Measurements from ENCODE around the gene IL18RAP.

The IL18RAP gene

DNA sequence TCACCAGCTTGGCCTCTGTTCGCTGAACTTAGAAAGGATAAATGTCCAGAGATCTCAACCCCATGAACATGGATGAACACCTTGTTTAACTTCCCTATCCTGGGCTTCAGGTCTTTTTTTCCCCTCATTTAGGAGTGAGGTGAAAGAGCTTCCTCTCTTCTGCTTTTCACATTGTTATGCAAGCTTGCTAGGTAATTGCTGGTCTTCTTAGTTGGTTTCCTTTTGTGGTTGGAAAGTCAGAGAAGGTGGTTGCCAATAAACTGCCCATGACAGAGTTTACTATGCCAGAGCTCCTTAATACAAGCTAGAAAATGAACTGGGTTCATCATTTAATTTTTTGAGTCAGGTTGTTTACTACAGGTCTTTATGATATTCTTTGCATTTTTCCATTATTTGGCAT, 66.7 kb downstream of the IL18RAP start:
- TF ChIP-seq, protein P1, sequence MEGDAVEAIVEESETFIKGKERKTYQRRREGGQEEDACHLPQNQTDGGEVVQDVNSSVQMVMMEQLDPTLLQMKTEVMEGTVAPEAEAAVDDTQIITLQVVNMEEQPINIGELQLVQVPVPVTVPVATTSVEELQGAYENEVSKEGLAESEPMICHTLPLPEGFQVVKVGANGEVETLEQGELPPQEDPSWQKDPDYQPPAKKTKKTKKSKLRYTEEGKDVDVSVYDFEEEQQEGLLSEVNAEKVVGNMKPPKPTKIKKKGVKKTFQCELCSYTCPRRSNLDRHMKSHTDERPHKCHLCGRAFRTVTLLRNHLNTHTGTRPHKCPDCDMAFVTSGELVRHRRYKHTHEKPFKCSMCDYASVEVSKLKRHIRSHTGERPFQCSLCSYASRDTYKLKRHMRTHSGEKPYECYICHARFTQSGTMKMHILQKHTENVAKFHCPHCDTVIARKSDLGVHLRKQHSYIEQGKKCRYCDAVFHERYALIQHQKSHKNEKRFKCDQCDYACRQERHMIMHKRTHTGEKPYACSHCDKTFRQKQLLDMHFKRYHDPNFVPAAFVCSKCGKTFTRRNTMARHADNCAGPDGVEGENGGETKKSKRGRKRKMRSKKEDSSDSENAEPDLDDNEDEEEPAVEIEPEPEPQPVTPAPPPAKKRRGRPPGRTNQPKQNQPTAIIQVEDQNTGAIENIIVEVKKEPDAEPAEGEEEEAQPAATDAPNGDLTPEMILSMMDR (IDR thresholded peaks at IDR 0.05; ENCODE audit: low read length) = no peak
- TF ChIP-seq EZH2 (IDR thresholded peaks at IDR 0.05; ENCODE audit: borderline replicate concordance, low read length) = no peak
- Histone ChIP-seq H3K4me2 (ENCODE audit: low read length) (no peak overlapping the region), H3K79me2 (ENCODE audit: insufficient read depth, low read length) (no peaks in the 10 kb centered on the region)

DNA sequence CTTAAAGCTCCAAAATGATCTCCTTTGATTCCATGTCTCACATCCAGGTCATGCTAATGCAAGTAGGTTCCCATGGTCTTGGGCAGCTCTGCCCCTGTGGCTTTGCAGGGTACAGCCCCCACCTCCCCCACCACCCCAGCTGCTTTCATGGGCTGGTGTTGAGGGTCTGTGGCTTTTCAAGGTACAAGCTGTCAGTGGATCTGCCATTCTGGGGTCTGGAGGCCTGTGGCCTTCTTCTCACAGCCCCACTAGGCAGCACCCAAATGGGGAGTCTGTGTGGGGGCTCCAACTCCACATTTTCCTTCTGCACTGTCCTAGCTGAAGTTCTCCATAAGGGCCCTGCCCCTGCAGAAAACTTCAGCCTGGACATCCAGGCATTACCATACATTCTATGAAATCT, 69.0 kb downstream of the IL18RAP start:
- Histone ChIP-seq H3K9me3 (ENCODE audit: low read length) (no peaks in the 10 kb centered on the region), H3K4me3 (ENCODE audit: low read depth, low read length, poor library complexity, severe bottlenecking) (no peak overlapping the region), H3K79me2 (ENCODE audit: insufficient read depth, low read length) (no peaks in the 10 kb centered on the region), H3K27me3 (ENCODE audit: insufficient read depth, low read length) (no peaks in the 10 kb centered on the region), H3K4me1 (ENCODE audit: insufficient read depth, low read length, severe bottlenecking) (no peaks in the 10 kb centered on the region), H4K20me1 (ENCODE audit: insufficient read depth, low read length) (no peaks in the 10 kb centered on the region), H3K27ac (ENCODE audit: low read depth, low read length, poor library complexity, severe bottlenecking) (no peak overlapping the region), H3K9ac (ENCODE audit: low read length) (no peak overlapping the region), H2AFZ (ENCODE audit: low read length) (no peak overlapping the region), H3K4me2 (ENCODE audit: low read length) (no peak overlapping the region), H3K9me2 (ENCODE audit: low read depth, low read length) (no peaks in the 10 kb centered on the region), H3F3A (ENCODE audit: insufficient read depth, low read length) (no peaks in the 10 kb centered on the region), H3K36me3 (ENCODE audit: insufficient read depth, low read length) (no peaks in the 10 kb centered on the region)
- TF ChIP-seq, protein P1 (IDR thresholded peaks at IDR 0.05; ENCODE audit: low read length) = no peak
- no peak for TF ChIP-seq EZH2 (IDR thresholded peaks at IDR 0.05; ENCODE audit: borderline replicate concordance, low read length)

More for the DNA sequence above, 66.7 kb downstream of the IL18RAP start:
- Histone ChIP-seq H3K9me3 (ENCODE audit: low read length) (no peaks in the 10 kb centered on the region), H3K9ac (ENCODE audit: low read length) (no peak overlapping the region), H3F3A (ENCODE audit: insufficient read depth, low read length) (no peaks in the 10 kb centered on the region), H3K36me3 (ENCODE audit: insufficient read depth, low read length) (no peaks in the 10 kb centered on the region), H3K4me3 (ENCODE audit: low read depth, low read length, poor library complexity, severe bottlenecking) (no peak overlapping the region), H3K27ac (ENCODE audit: low read depth, low read length, poor library complexity, severe bottlenecking) (no peak overlapping the region), H4K20me1 (ENCODE audit: insufficient read depth, low read length) (no peaks in the 10 kb centered on the region), H3K4me1 (ENCODE audit: insufficient read depth, low read length, severe bottlenecking) (no peaks in the 10 kb centered on the region), H3K9me2 (ENCODE audit: low read depth, low read length) (no peaks in the 10 kb centered on the region), H3K27me3 (ENCODE audit: insufficient read depth, low read length) (no peaks in the 10 kb centered on the region), H2AFZ (ENCODE audit: low read length) (no peak overlapping the region)

DNA sequence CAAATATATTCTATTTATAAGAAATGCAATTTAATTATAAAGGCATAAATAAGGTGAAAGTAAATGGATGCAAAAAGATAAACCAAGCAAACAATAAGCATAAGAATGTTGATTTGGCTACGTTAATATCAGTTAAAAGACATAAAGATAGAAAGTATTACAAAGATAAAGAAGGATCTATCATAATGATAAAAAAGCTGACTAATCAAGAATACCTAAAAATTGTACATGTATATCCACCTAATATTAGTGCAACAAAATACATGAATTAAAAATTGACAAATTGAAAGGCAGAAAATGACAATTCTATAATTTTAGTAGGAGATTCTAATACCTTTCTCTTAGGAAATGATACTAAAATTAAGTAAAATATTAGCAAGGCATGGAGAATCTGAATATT, 71.6 kb downstream of the IL18RAP start:
- Histone ChIP-seq H3K36me3 (ENCODE audit: insufficient read depth, low read length) (no peaks in the 10 kb centered on the region), H3F3A (ENCODE audit: insufficient read depth, low read length) (no peaks in the 10 kb centered on the region), H3K4me2 (ENCODE audit: low read length) (no peak overlapping the region), H4K20me1 (ENCODE audit: insufficient read depth, low read length) (no peaks in the 10 kb centered on the region), H3K27ac (ENCODE audit: low read depth, low read length, poor library complexity, severe bottlenecking) (no peak overlapping the region), H3K4me3 (ENCODE audit: low read depth, low read length, poor library complexity, severe bottlenecking) (no peak overlapping the region), H3K9me2 (ENCODE audit: low read depth, low read length) (no peaks in the 10 kb centered on the region), H3K4me1 (ENCODE audit: insufficient read depth, low read length, severe bottlenecking) (no peaks in the 10 kb centered on the region), H3K79me2 (ENCODE audit: insufficient read depth, low read length) (no peaks in the 10 kb centered on the region), H2AFZ (ENCODE audit: low read length) (no peak overlapping the region), H3K9ac (ENCODE audit: low read length) (no peak overlapping the region), H3K9me3 (ENCODE audit: low read length) (no peaks in the 10 kb centered on the region), H3K27me3 (ENCODE audit: insufficient read depth, low read length) (no peaks in the 10 kb centered on the region)
- TF ChIP-seq, protein P1 (IDR thresholded peaks at IDR 0.05; ENCODE audit: low read length) = no peak
- no peak for TF ChIP-seq EZH2 (IDR thresholded peaks at IDR 0.05; ENCODE audit: borderline replicate concordance, low read length)

All from OCI-LY1 (cell line).